OCI-LY7 (cell line): ENCODE measurements around the gene DCLK1. TPM values are rescaled to one million over a fixed set of nuclear protein-coding genes. Genes with fewer than 3 reads are reported as not detected.

Experiments used
- BruUV-seq: library from RNA; stranded (reverse); fragments of 400-500 nt; replicated peaks from 2 replicates; lab custom pipeline; 2021; lab: Mats Ljungman, UMichigan
- CTCF ChIA-PET: fragments of 300-600 bp; sonication (Branson Sonifier 250); formaldehyde crosslinking; loops from one replicate; lab custom pipeline; 2022; ENCODE audit warnings: antibody characterized with exemption; ENCODE audit not compliant: unreplicated experiment; lab: Charles Lee
- POLR2A ChIA-PET: fragments of 300-600 bp; sonication (Branson Sonifier 250); formaldehyde crosslinking; loops from one replicate; lab custom pipeline; 2022; ENCODE audit warnings: antibody characterized with exemption; lab: Charles Lee
- DNase-seq: peaks from one replicate; pipeline ENCODE4 v3.0.0-alpha.2; 2015; ENCODE audit warnings: low spot score
- H2AFZ ChIP-seq: fragments of 200-600 bp; sonication (generic), shearing (Covaris generic); 2 replicates; pipeline ENCODE4 v1.6.1; 2014; ENCODE audit warnings: mild to moderate bottlenecking, antibody characterized with exemption, low read length, moderate library complexity
- H3K27ac ChIP-seq: fragments of 200-600 bp; sonication (generic); 2 replicates; pipeline ENCODE4 v1.5.1; 2014; ENCODE audit warnings: mixed run types, low read depth, mild to moderate bottlenecking, moderate library complexity, low read length, inconsistent platforms; ENCODE audit not compliant: poor library complexity, severe bottlenecking
- H3K36me3 ChIP-seq: fragments of 200-600 bp; sonication (generic); 2 replicates; pipeline ENCODE4 v1.6.1; 2014; ENCODE audit warnings: mild to moderate bottlenecking, antibody characterized with exemption, low read length, moderate library complexity, mixed read lengths; ENCODE audit not compliant: insufficient read depth
- H3K4me1 ChIP-seq: fragments of 200-600 bp; sonication (generic); 2 replicates; pipeline ENCODE4 v1.5.1; 2014; ENCODE audit warnings: mild to moderate bottlenecking, low read length; ENCODE audit not compliant: insufficient read depth, poor library complexity, severe bottlenecking
- H3K4me2 ChIP-seq: fragments of 200-600 bp; sonication (generic); 2 replicates; pipeline ENCODE4 v1.6.1; 2014; ENCODE audit warnings: mild to moderate bottlenecking, low read length
- H3K4me3 ChIP-seq: fragments of 200-600 bp; sonication (generic); 2 replicates; pipeline ENCODE4 v1.5.1; 2014; ENCODE audit warnings: mild to moderate bottlenecking, low read depth, low read length; ENCODE audit not compliant: poor library complexity, severe bottlenecking
- H3K79me2 ChIP-seq: fragments of 200-600 bp; sonication (generic); 2 replicates; pipeline ENCODE4 v1.6.1; 2016; ENCODE audit warnings: low read depth, mild to moderate bottlenecking, low read length, moderate library complexity, mixed read lengths; ENCODE audit not compliant: insufficient read depth
- H3K9me2 ChIP-seq: fragments of 200-600 bp; sonication (generic); 2 replicates; pipeline ENCODE4 v1.6.1; 2016; ENCODE audit warnings: mild to moderate bottlenecking, low read length, mixed read lengths; ENCODE audit not compliant: insufficient read depth
- H3K9me3 ChIP-seq: fragments of 200-600 bp; sonication (generic); 2 replicates; pipeline ENCODE4 v1.6.1; 2014; ENCODE audit warnings: mild to moderate bottlenecking, mixed run types, low read length, mixed read lengths
- H4K20me1 ChIP-seq: fragments of 200-600 bp; sonication (generic); 2 replicates; pipeline ENCODE4 v1.6.1; 2014; ENCODE audit warnings: mild to moderate bottlenecking, antibody characterized with exemption, low read length, moderate library complexity, mixed read lengths; ENCODE audit not compliant: insufficient read depth
- EZH2phosphoT487 ChIP-seq: fragments of 200-600 bp; sonication (generic); IDR thresholded peaks from 2 replicates; pipeline ENCODE4 v1.6.1; 2018; ENCODE audit warnings: low read depth, borderline replicate concordance, mild to moderate bottlenecking, mixed run types, antibody characterized with exemption, low read length, moderate library complexity, mixed read lengths
- intact Hi-C: fragments of 100-400 bp; cut with micrococcal nuclease; formaldehyde crosslinking; loops from one replicate; pipeline ENCODE4 v1.10.0; 2022; ENCODE audit not compliant: unreplicated experiment
- total RNA-seq, 2 experiments: library from RNA; depleted of rRNA in 1 of 2; stranded (reverse); fragments of >200 nt in 1 of 2; shearing (Covaris generic) in 1 of 2; gene quantifications; 2 replicates each; pipeline ENCODE4 v1.2.3, GENCODE V29; 2014 to 2022
- TF ChIP-seq, protein P1 (sequence below): fragments of 200-600 bp; sonication (generic); conservative IDR thresholded peaks from 2 replicates; pipeline ENCODE4 v1.5.1; 2014; ENCODE audit warnings: mild to moderate bottlenecking, antibody characterized with exemption, low read length, moderate library complexity, mixed read lengths

Gene DCLK1
- total RNA-seq, 2 experiments from 2014 or later: not detected

GRCh38 chr13:36058116-36058515 is 73.1 kb downstream of the DCLK1 start:
- no TSS peak for BruUV-seq
- H3K79me2 ChIP-seq: no peaks in the 10 kb centered on the region
- ChIA-PET POLR2A (interaction anchor here (1.5 kb wide), 1 partner anchor 11 kb away, joined by 5 read pairs; no protein-coding TSS in a partner anchor), CTCF (no interaction called here)
- intact Hi-C loops: no loop called here
- H3K9me3 ChIP-seq: no peaks in the 10 kb centered on the region
- H3K4me3 ChIP-seq: no peak overlapping the region
- no peaks in the 10 kb centered on the region for H3K36me3 ChIP-seq
- no peak overlapping the region for H2AFZ ChIP-seq
- H3K4me1 ChIP-seq: no peaks in the 10 kb centered on the region
- DNase-seq: no peak
- no peaks in the 10 kb centered on the region for H3K9me2 ChIP-seq
- TF ChIP-seq, protein P1, sequence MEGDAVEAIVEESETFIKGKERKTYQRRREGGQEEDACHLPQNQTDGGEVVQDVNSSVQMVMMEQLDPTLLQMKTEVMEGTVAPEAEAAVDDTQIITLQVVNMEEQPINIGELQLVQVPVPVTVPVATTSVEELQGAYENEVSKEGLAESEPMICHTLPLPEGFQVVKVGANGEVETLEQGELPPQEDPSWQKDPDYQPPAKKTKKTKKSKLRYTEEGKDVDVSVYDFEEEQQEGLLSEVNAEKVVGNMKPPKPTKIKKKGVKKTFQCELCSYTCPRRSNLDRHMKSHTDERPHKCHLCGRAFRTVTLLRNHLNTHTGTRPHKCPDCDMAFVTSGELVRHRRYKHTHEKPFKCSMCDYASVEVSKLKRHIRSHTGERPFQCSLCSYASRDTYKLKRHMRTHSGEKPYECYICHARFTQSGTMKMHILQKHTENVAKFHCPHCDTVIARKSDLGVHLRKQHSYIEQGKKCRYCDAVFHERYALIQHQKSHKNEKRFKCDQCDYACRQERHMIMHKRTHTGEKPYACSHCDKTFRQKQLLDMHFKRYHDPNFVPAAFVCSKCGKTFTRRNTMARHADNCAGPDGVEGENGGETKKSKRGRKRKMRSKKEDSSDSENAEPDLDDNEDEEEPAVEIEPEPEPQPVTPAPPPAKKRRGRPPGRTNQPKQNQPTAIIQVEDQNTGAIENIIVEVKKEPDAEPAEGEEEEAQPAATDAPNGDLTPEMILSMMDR: no peak
- TF ChIP-seq EZH2phosphoT487: no peak
- no peak overlapping the region for H3K4me2 ChIP-seq
- H4K20me1 ChIP-seq: no peaks in the 10 kb centered on the region
- no peak overlapping the region for H3K27ac ChIP-seq

GRCh38 chr13:36057547-36057946 is 73.6 kb downstream of the DCLK1 start:
- no peak for TF ChIP-seq EZH2phosphoT487
- TF ChIP-seq, protein P1: no peak
- Histone ChIP-seq H3K9me3 (no peaks in the 10 kb centered on the region), H3K4me1 (no peaks in the 10 kb centered on the region), H3K27ac (no peak overlapping the region), H3K36me3 (no peaks in the 10 kb centered on the region), H3K79me2 (no peaks in the 10 kb centered on the region), H3K9me2 (no peaks in the 10 kb centered on the region), H3K4me3 (no peak overlapping the region), H4K20me1 (no peaks in the 10 kb centered on the region), H2AFZ (no peak overlapping the region), H3K4me2 (no peak overlapping the region)
- ChIA-PET POLR2A (interaction anchor here (1.5 kb wide), 1 partner anchor 12 kb away, joined by 5 read pairs; no protein-coding TSS in a partner anchor), CTCF (no interaction called here)
- intact Hi-C loops: no loop called here
- BruUV-seq: no TSS peak
- no peak for DNase-seq

DNA sequence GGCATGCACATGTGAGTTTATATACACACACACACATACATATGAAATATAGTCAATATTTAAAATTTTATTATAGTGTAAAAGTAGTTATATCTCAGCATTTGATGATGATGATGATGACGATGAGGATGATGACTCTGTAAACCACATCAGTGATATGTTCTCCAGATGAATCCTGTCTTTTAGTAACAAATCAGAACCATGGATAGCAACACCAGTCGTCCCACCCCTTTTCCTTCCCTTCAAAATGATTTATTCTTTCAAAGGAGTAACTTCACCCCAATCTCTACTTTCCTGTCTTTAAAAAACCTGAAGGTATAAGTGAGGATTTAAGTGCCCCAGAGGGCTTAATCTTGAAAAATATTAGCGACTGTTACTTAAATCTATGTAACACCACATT is 74.1 kb downstream of the DCLK1 start:
- Histone ChIP-seq H3K4me3 (no peak overlapping the region), H3K36me3 (no peaks in the 10 kb centered on the region), H3K27ac (no peak overlapping the region), H3K9me3 (no peaks in the 10 kb centered on the region), H3K79me2 (no peaks in the 10 kb centered on the region), H3K9me2 (no peaks in the 10 kb centered on the region), H2AFZ (no peak overlapping the region), H3K4me1 (no peaks in the 10 kb centered on the region), H3K4me2 (no peak overlapping the region), H4K20me1 (no peaks in the 10 kb centered on the region)
- BruUV-seq: no TSS peak
- POLR2A ChIA-PET: no interaction called here
- TF ChIP-seq, protein P1: no peak
- TF ChIP-seq EZH2phosphoT487: no peak
- CTCF ChIA-PET: no interaction called here
- intact Hi-C loops: no loop called here
- no peak for DNase-seq
